Measurements from ENCODE around the gene PDE4D.

PDE4D gene

DNA sequence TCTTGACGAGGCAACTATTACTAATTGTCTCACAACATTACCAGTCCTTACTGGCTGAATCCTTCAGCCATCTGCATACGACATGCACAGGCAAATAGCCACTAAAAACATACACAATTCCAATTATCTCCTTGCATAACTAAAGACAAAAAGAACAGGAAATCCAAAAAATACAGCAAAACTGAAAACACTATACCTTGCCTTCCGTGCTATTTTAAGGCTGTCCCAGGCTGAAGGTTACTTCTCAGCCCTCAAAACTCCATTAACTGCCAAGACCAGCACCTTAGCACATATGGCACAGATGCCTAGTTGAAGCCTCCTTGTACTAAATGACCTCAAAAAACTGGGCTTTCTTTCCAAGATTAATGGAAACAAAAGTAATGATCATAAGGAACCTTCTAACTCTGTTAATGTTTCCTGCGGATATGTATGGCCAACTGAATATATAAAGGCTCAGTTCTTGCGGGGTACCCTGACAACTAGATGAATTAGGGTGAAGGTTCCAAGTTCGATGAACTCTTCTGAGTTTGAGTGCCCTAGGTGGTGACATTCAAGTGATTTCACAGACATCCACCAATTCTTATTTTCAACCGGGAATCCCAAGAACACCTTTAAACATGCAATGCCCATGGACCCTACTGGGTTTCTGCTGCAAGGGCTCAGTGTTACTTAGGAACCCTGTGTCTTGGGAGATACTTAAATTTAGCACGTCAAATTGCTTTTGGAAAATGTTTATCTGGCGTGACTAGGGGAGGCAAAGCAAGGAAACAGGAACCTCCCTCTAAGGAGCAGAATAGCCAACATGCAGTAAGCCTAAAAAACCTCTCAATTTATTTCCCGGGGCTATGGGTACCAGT lies 855.4 kb downstream of the PDE4D start:
- no peak for ATAC-seq
- TF ChIP-seq ARNTL (CRISPR knock-in tag; IDR thresholded peaks at IDR 0.05; ENCODE audit: borderline replicate concordance, low read depth) (no peak), ESRRG (CRISPR knock-in tag; IDR thresholded peaks at IDR 0.05) (no peak), CSDC2 (CRISPR knock-in tag; IDR thresholded peaks at IDR 0.05) (no peak), ZC3H10 (CRISPR knock-in tag; IDR thresholded peaks at IDR 0.05) (no peak)
- TF ChIP-seq, protein P1, sequence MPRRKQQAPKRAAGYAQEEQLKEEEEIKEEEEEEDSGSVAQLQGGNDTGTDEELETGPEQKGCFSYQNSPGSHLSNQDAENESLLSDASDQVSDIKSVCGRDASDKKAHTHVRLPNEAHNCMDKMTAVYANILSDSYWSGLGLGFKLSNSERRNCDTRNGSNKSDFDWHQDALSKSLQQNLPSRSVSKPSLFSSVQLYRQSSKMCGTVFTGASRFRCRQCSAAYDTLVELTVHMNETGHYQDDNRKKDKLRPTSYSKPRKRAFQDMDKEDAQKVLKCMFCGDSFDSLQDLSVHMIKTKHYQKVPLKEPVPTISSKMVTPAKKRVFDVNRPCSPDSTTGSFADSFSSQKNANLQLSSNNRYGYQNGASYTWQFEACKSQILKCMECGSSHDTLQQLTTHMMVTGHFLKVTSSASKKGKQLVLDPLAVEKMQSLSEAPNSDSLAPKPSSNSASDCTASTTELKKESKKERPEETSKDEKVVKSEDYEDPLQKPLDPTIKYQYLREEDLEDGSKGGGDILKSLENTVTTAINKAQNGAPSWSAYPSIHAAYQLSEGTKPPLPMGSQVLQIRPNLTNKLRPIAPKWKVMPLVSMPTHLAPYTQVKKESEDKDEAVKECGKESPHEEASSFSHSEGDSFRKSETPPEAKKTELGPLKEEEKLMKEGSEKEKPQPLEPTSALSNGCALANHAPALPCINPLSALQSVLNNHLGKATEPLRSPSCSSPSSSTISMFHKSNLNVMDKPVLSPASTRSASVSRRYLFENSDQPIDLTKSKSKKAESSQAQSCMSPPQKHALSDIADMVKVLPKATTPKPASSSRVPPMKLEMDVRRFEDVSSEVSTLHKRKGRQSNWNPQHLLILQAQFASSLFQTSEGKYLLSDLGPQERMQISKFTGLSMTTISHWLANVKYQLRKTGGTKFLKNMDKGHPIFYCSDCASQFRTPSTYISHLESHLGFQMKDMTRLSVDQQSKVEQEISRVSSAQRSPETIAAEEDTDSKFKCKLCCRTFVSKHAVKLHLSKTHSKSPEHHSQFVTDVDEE (CRISPR knock-in tag; IDR thresholded peaks at IDR 0.05): no peak
- TF ChIP-seq, protein P2, sequence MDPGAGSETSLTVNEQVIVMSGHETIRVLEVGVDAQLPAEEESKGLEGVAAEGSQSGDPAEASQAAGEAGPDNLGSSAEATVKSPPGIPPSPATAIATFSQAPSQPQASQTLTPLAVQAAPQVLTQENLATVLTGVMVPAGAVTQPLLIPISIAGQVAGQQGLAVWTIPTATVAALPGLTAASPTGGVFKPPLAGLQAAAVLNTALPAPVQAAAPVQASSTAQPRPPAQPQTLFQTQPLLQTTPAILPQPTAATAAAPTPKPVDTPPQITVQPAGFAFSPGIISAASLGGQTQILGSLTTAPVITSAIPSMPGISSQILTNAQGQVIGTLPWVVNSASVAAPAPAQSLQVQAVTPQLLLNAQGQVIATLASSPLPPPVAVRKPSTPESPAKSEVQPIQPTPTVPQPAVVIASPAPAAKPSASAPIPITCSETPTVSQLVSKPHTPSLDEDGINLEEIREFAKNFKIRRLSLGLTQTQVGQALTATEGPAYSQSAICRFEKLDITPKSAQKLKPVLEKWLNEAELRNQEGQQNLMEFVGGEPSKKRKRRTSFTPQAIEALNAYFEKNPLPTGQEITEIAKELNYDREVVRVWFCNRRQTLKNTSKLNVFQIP (CRISPR knock-in tag; IDR thresholded peaks at IDR 0.05; ENCODE audit: borderline replicate concordance, low read depth): no peak

DNA sequence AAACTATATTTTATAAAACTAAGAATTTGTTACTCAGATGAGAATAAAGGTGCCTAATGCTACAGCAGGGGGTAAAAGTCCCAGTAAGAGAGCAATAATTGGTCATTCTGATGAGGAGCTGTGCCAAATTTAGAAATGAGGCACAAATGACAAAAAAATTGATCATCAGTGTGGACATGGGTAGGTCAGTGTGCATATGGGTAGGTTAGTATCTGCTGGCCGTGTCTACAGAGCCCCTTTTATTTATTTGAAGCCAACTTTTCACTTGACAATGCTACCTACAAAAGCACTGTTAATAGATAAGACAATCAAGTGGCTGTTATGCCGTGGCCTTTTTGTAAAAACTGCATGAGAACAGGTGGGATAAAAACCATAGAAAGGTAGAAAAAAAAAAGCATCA lies 856.1 kb downstream of the PDE4D start:
- ATAC-seq: no peak
- TF ChIP-seq, protein P3, sequence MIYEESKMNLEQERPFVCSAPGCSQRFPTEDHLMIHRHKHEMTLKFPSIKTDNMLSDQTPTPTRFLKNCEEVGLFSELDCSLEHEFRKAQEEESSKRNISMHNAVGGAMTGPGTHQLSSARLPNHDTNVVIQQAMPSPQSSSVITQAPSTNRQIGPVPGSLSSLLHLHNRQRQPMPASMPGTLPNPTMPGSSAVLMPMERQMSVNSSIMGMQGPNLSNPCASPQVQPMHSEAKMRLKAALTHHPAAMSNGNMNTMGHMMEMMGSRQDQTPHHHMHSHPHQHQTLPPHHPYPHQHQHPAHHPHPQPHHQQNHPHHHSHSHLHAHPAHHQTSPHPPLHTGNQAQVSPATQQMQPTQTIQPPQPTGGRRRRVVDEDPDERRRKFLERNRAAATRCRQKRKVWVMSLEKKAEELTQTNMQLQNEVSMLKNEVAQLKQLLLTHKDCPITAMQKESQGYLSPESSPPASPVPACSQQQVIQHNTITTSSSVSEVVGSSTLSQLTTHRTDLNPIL (CRISPR knock-in tag; IDR thresholded peaks at IDR 0.05; ENCODE audit: low read depth): no peak
- no peak for TF ChIP-seq ZFP3 (CRISPR knock-in tag; IDR thresholded peaks at IDR 0.05)

DNA sequence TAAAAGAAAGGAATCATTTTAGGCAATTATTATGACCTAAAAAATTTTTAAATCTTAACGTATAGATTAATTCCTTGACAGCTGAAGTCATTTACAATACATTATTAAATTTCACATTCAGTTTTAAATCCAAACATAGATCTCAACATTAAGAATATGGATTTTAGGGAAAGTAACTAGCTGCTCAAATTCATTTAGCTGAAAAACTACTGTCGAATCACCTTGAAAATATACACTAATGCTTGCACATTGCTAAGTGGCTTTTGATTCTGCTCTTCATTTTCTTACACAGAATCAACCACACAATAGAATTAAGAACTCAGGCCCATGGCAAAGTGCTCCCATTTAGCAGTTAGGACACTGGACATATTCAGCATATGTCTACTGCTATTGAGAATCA lies 856.5 kb downstream of the PDE4D start:
- no peak for ATAC-seq
- TF ChIP-seq ARNTL (CRISPR knock-in tag; IDR thresholded peaks at IDR 0.05; ENCODE audit: borderline replicate concordance, low read depth) (no peak), ZFP30 (CRISPR knock-in tag; IDR thresholded peaks at IDR 0.05) (no peak), GLIS3 (CRISPR knock-in tag; IDR thresholded peaks at IDR 0.05) (no peak), ZNF565 (CRISPR knock-in tag; conservative IDR thresholded peaks at IDR 0.05; ENCODE audit: low read depth) (no peak), ZNF70 (CRISPR knock-in tag; IDR thresholded peaks at IDR 0.05) (no peak), PPARA (CRISPR knock-in tag; IDR thresholded peaks at IDR 0.05; ENCODE audit: borderline replicate concordance) (no peak), TOX (CRISPR knock-in tag; IDR thresholded peaks at IDR 0.05; ENCODE audit: borderline replicate concordance) (no peak), SNAI2 (CRISPR knock-in tag; IDR thresholded peaks at IDR 0.05) (no peak), OSR1 (CRISPR knock-in tag; IDR thresholded peaks at IDR 0.05) (no peak), RARB (CRISPR knock-in tag; IDR thresholded peaks at IDR 0.05) (no peak), ZFP3 (CRISPR knock-in tag; IDR thresholded peaks at IDR 0.05) (no peak), ZC3H10 (CRISPR knock-in tag; IDR thresholded peaks at IDR 0.05) (no peak), BACH2 (CRISPR knock-in tag; IDR thresholded peaks at IDR 0.05; ENCODE audit: borderline replicate concordance) (no peak), ZNF8 (CRISPR knock-in tag; IDR thresholded peaks at IDR 0.05) (no peak)
- TF ChIP-seq, protein P4, sequence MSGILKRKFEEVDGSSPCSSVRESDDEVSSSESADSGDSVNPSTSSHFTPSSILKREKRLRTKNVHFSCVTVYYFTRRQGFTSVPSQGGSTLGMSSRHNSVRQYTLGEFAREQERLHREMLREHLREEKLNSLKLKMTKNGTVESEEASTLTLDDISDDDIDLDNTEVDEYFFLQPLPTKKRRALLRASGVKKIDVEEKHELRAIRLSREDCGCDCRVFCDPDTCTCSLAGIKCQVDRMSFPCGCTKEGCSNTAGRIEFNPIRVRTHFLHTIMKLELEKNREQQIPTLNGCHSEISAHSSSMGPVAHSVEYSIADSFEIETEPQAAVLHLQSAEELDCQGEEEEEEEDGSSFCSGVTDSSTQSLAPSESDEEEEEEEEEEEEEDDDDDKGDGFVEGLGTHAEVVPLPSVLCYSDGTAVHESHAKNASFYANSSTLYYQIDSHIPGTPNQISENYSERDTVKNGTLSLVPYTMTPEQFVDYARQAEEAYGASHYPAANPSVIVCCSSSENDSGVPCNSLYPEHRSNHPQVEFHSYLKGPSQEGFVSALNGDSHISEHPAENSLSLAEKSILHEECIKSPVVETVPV (CRISPR knock-in tag; IDR thresholded peaks at IDR 0.05): no peak
- TF ChIP-seq, protein P2 (CRISPR knock-in tag; IDR thresholded peaks at IDR 0.05; ENCODE audit: borderline replicate concordance, low read depth): no peak
- TF ChIP-seq, protein P1 (CRISPR knock-in tag; IDR thresholded peaks at IDR 0.05): no peak
- TF ChIP-seq, protein P3 (CRISPR knock-in tag; IDR thresholded peaks at IDR 0.05; ENCODE audit: low read depth): no peak
- TF ChIP-seq, protein P5, sequence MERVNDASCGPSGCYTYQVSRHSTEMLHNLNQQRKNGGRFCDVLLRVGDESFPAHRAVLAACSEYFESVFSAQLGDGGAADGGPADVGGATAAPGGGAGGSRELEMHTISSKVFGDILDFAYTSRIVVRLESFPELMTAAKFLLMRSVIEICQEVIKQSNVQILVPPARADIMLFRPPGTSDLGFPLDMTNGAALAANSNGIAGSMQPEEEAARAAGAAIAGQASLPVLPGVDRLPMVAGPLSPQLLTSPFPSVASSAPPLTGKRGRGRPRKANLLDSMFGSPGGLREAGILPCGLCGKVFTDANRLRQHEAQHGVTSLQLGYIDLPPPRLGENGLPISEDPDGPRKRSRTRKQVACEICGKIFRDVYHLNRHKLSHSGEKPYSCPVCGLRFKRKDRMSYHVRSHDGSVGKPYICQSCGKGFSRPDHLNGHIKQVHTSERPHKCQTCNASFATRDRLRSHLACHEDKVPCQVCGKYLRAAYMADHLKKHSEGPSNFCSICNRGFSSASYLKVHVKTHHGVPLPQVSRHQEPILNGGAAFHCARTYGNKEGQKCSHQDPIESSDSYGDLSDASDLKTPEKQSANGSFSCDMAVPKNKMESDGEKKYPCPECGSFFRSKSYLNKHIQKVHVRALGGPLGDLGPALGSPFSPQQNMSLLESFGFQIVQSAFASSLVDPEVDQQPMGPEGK (CRISPR knock-in tag; IDR thresholded peaks at IDR 0.05; ENCODE audit: borderline replicate concordance): no peak

All from SK-N-SH treated with all-trans-retinoic acid at 6 μM for 48 hours (cell line).